GM18907 (cell line): ENCODE results near the gene RSRC2.
"Not testable (repeated sequence)": the region's sequence is repeated elsewhere in the genome, so short reads cannot be mapped to it uniquely, and the experiment has no call there.

Source experiments
- ATAC-seq: cut with Tn5 transposase; IDR thresholded peaks from one replicate; pipeline ENCODE4 v1.9.1; 2021; ENCODE audit warnings: mild to moderate bottlenecking, moderate library complexity; ENCODE audit not compliant: unreplicated experiment

The RSRC2 gene

DNA sequence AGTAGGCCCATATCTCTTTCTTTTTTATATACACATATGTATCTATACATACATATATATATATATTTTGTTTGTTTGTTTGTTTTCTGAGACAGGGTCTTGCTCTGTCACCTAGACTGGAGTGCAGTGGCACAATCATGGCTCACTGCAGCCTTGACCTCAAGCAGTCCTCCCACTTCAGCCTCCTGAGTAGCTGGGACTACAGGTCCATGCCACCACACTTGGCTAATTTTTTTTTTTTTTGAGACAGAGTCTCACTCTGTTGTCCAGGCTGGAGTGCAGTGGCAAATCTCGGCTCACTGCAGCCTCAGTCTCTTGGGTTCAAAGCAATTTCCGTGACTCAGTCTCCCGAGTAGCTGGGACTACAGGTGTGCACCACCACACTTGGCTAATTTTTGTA, 38.9 kb downstream of the RSRC2 start:
- not testable (repeated sequence) for ATAC-seq

DNA sequence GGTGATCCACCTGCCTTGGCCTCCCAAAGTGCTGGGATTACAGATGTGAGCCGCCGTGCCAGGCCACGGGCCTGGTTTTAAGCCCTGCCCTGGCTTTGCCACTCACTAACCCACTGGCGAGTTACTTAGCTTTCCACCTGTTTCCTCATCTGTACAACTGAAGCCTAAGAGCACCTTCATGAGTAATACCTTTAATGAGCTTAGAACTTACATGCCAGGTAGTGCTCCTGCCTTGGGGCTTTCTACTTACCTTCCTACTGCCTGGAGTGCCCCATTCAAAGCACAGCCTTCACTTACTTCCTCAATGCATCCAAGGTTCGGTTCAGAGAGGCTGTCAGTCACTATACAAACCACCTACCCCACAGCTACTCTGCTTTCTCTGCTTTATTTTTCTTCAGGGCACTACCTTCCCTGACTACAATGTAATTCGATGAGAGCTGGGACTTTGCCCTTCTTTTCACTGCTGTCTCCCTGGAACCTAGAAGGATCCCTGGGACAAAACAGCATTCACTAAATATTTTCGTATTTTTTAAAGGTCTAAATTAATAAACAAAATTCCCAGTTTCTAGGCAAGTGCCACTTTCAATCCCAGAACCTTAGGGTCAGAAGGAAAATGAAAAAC, 39.8 kb downstream of the RSRC2 start:
- no peak for ATAC-seq

DNA sequence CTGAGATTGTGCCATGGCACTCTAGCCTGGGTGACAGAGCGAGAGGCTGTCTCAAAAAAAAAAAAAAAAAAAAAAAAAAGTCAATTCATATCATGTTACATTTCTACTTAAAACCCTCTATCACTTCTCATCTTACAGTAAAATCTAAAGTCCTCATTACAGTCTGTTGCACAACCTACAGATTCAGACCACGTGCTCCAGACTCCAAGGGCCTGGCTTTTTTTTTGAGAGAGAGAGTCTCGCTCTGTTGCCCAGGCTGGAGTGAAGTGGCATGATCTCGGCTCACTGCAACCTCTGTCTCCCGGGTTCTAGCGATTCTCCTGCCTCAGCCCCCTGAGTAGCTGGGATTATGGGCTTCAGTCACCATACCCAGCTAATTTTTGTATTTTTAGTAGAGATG, 40.4 kb downstream of the RSRC2 start:
- ATAC-seq: not testable (repeated sequence)

DNA sequence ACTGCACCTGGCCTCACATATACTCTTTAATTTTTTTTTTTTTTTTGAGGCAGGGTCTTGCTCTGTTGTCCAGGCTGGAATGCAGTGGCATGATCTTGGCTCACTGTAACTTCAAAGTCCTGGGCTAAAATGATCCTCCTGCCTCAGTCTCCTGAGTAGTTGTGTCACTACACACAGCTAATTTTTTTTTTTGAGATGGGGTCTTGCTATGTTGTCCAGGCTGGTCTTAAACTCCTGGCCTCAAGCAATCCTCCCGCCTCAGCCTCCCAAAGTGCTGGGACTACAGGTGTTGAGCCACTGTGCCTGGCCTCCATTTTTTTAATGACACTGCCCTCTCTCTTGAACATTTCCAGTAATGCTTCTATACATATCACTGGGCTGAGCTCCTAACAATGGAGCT, 42.4 kb downstream of the RSRC2 start:
- ATAC-seq: not testable (repeated sequence)

DNA sequence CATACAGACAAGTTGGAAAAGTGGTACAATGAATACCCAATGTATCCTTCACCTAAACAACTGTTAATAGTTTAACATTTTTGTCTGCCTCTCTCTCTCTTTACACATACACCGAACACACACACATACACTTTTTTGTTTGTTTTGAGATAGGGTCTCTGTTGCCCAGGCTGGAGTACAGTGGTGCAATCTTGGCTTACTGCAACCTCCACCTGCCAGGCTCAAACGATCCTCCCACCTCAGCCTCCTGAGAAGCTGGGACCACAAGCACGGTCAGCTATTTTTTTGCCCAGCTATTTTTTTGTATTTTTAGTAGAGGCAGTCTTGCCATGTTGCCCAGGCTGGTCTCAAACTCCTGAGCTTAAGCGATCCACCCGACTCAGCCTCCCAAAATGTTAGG, 42.8 kb downstream of the RSRC2 start:
- ATAC-seq: no peak

DNA sequence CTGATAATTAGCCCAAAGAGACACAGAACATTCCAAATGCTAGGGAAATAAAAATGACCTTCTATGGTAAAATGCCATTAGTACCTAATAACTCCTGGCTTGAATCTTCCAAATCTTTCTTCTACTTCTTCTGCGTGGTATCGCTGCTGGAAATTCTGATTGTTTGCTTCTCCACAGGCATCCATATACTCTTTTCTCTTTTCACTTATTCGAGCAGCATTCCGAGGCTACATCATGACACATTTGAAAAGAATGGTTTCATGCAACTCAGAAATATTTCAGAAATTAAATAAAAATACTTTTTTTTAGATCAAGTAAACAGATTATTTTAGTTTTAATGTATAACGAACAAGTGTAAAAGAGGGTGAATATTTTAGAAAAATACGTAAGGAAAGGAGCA, 44.9 kb downstream of the RSRC2 start:
- ATAC-seq: no peak

DNA sequence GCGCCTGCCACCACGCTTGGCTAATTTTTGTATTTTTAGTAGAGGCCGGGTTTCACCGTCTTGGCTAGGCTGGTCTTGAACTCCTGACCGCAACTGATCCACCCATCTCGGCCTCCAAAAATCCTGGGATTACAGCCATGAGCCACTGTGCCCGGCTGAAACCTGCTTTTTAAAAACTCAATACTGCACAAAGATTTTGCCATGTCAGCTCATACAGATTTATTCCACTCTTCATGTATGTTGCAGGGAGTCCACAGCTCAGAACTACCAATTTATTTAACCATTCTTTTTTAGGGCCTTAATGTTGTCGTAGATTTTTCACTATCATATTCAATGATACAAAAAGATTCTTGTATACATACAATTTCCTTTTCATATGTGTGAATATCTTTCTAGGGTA, 46.0 kb downstream of the RSRC2 start:
- ATAC-seq: no peak

DNA sequence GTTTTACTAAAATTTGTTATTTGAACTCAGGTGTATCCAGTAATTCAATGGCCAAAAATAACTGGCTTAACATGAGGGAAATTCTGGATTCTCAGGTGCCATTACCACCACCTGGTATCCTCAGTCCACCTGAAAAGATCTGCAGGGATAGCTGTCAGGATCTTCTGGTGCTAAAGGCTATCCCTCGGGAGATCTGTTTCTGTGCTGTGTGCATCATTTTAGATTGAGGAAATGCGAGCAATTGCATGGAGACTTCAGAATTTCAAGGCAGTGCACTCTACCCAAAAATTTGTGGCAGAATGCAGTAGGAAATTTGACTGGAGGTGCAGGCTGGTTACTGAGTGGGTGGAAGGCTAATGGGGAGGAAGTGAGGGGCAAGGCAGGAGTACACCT, 52.4 kb downstream of the RSRC2 start:
- ATAC-seq: no peak

DNA sequence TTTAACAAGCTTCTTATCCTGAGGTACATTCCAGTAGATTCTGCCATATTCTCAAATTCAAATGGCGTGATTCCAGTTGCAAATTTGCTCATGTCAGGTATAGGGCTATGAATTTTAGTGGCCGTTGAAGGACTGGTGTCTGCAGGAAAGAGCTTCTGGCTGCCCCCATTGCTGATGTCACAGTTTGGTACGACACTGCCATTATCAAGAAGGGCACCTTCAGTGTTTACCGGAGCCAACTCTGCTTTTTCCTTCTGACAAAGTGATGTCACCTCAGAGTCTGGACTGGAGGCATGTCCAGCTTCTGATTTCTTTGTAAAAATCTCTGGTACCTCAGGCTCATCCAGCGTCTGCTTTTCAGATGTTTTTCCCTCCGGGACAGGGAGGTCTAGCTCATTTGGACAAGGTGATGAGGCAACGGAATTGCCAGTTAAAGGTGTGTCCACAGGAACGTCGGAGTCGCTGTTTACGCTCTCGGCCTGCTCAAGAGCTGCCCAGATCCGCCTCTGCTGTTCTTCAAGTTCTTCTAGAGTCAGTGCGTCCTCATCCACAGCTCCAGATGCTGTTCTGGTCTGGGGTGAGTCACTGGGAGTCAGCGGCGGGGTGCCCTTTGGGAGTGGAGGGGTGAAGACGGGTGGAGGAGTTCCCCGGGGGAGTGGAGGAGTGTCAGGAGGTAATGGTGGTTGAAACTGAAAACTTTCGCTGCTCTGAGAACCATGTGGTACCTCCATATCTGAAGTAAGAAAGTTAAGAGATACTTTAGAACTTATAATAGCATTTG, 53.0 kb downstream of the RSRC2 start:
- no peak for ATAC-seq

DNA sequence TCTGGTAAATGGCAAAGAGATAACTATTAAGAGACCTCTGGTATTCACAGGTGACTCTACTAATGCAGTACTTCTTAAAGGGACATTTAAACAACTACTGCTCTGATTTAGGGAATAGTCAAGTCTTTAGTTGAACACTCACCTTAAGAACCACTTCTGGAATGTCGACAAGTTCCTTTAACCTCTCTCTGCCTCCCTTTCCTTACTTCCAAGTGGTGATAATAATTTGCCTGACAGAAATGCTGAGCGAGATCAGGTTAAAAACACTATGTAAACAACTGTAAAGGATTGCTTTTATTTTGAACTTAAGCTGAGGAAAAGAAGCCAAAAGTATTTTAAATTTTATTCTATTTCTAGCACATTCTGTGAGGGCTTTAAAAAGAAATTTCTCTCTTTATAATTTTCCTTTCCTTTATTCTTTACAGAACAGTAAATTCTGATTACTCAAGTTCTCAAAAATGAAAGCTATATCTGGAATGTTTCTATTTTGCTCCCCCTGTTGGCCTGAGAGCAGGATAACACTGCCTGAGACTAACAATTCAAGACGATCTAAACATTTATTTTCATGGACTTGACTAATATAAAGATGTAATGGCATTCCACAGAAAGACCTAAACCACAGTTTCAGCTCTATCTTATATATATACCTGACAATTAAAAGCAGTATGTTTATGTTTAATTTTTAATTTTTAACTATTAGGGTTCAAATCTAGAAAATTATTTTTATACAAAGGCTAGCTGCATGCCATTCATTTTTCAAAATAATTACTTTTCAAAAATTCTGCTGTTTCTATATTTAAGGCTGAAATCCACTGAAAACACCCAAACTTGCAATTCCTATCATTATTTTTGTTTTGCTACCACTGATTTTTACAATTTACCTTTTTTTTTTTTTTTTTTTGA, 55.2 kb downstream of the RSRC2 start:
- no peak for ATAC-seq

DNA sequence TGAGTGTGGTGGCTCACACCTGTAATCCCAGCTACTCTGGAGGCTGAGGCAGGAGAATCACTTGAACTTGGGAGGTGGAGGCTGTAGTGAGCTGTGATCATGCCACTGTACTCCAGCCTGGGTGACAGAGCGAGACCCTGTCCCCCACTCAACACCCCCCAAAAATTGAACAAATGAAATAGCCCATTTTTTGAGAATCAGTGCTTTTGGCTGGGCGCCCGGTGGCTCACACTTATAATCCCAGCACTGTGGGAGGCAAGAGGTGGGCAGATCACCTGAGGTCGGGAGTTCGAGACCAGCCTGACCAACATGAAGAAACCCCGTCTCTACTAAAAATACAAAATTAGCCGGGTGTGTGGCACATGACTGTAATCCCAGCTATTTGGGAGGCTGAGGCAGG, 56.2 kb downstream of the RSRC2 start:
- ATAC-seq: not testable (repeated sequence)

DNA sequence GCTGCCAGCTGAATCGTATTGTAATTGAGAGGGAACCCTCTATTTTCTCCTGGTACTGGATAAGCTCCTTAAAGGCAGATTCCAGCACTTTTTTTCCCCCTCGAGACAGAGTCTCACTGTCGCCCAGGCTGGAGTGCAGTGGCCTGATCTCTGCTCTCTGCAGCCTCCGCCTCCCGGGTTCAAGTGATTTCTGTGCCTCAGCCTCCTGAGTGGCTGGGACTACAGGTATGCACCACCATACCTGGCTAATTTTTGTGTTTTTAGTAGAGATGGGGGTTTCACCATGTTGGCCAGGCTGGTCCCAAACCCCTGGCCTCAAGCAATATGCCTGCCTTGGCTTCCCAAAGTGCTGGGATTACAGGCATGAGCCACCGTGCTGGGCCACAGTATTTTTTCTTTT, 56.9 kb downstream of the RSRC2 start:
- not testable (repeated sequence) for ATAC-seq

DNA sequence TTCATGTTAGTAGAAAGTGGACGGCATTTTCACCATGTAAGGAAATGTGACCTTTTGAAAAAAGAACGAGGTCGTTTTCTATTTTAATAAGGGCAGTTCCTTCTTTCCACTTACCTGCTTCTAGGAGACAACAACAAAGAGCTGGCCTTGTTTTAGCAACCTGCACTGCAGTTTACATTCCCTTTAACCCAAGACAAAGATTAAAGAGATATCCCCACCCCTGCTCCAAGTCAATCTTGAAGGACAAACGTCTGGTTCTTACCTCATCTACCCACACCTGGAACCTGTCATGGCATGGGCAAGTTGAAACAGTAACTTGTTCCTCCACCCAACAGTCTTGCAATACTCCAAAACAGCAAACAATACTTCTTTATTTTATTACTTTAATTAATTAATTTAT, 58.8 kb downstream of the RSRC2 start:
- ATAC-seq: no peak

DNA sequence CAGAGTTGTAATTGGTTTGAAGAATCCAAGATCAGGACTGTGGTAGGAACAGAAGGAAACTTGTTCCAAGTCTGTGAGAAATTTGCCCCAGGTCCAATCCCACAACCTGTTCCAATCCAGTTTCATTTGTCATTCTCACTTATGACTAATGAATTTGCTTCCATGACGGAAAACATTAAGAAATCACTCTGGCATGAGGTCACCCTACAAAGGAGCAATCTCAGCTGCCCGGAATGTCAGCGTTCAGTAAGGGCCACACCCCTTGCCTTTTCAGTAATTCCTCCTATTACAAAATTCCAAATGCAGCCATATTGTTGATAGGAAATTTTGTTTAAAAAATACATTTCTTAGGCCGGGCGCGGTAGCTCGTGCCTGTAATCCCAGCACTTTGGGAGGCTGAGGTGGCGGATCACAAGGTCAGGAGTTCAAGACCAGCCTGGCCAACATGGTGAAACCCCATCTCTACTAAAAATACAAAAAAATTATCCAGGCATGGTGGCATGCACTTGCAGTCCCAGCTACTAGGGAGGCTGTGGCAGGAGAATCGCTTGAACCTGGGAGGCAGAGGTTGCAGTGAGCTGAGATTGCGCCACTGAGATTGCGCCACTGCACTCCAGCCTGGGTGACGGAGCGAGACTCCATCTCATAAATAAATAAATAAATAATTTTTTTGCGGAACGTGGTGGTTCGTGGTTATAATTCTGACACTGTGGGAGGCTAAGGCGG, 62.3 kb downstream of the RSRC2 start:
- ATAC-seq: not testable (repeated sequence)

DNA sequence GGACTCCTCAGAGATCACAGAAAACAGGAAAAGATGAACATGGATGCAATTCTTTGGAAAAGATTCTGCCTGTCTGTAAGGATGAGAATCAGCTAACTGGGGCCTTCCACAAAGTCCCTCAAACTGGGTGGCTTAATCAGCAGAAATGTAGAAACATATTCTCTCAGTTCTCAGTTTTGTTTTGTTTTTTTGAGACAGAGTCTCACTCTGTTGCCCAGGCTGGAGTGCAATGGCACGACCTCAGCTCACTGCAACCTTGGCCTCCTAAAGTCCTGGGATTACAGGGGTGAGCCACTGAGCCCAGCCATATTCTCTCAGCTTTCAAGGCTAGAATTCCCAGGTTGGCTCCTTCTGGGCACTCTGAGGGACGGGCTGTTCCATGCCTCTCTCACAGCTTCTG, 66.1 kb downstream of the RSRC2 start:
- ATAC-seq: no peak

DNA sequence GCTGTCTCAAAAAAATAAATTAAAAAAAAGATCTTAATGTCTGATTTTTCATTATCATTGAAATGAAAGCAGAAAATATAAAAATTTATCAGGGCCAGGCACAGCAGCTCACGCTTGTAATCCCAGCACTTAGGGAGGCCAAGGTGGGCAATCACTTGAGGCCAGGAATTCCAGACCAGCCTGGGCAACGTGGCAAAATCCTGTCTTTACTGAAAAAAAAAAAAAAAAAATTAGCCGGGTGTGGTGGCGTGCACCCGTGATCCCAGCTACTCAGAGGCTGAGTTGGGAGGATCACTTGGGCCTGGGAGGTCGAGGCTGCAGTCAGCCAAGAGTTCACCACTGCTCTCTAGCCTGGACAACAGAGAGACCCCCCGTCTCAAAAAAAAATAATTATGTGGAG, 66.7 kb downstream of the RSRC2 start:
- ATAC-seq: no peak

DNA sequence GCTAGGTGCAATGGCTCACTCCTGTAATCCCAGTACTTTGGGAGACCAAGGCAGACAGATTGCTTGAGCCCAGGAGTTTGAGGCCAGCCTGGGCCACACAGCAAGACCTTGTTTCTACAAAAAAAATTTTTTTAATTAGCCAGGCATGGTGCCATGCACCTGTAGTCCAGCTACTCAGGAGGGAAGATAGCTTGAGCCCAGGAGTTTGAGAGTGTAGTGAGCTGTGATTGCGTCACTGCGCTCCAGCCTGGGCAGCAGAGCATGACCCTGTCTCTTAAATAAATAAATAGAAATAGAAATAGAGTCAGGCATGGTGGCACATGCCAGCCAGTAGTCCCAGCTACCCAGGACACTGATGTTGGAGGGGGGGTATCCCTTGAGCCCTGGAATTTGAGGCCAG, 67.5 kb downstream of the RSRC2 start:
- no peak for ATAC-seq

DNA sequence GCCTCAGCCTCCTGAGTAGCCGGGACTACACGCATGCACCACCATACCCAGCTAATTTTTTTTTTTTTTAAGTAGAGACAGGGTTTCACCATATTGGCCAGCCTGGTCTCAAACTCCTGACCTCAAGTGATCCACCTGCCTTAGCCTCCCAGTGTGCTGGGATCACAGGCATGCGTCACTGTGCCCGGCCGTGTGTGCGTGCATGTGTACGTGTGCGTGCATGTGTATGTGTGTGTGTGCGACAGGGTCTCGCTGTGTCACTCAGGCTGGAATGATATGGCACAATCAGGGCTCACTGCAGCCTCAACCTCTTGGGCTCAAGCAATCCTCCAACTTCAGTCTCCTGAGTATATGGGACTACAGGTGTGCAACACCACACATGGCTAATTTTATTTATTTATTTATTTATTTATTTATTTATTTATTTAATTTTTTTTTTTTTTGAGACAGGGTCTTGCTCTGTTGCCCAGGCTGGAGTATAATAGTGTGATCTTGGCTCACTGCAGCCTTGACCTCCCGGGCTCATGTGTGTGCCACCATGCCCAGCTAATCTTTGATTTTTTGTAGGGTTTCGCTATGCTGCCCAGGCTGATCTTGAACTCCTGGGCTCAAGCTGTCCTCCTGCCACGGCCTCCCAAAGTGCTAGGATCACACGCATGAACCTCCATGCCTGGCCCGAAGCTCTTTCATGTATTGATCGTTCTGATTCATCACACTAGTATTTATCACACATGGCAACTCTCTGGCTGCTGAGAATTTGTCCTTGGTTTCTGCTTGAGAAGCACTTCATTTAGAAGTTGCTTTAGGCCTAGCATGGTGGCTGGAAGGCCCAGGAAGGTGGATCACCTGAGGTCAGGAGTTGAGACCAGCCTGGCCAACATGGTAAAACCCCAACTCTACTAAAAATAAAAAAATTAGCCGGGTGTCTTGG, 68.4 kb downstream of the RSRC2 start:
- no peak for ATAC-seq

DNA sequence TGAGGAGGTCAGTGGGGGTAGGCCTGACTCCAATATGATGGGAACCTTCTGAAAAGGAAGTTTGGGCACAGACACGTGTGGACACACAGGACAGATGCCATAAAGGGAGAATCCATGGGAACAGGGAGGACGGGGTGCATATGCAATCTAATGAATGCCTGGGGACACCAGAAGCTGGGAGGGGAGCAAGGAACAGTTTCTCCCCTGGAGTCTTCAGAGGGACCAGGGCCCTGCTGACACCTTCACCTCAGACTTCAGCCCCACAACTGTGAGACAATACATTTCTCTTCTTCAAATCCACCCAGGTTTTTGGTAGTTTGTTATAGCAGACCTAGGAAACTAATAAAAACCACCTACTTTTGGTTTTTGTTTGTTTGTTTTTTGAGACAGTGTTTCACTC, 69.1 kb downstream of the RSRC2 start:
- no peak for ATAC-seq

DNA sequence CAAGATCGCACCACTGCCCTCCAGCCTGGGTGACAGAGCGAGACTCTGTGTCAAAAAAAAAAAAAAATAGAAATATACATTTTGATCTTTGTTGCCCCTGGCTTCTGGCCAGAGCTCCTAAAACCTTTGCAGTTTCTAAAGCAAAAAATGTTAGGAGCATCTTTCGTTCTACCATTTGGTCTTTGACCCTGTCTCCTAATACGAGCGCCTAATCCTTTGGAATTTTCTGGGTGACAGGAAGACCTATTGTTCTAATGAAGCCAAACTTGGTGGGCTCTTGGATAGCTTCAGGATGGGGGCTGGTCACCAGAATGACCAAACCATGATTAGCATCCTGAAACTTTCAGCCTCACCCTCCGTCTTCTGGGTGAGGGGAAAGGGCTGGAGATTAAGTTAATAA, 72.0 kb downstream of the RSRC2 start:
- ATAC-seq: no peak
